H1 (cell line): ENCODE data around the gene RPS6KA2. TPM values are rescaled to one million over a fixed set of nuclear protein-coding genes. Genes with fewer than 3 reads are reported as not detected.

ENCODE experiments used
- ASH2L ChIP-seq: fragments of 200-600, 300-600 bp; sonication (generic); IDR thresholded peaks from one replicate; pipeline ENCODE4 v1.7.1; 2017; ENCODE audit warnings: low read length
- EZH2 ChIP-seq: fragments of 200-600 bp; sonication (generic); IDR thresholded peaks from 2 replicates; pipeline ENCODE4 v1.7.1; 2012; ENCODE audit warnings: low read depth, mild to moderate bottlenecking, moderate library complexity, low read length, inconsistent platforms; ENCODE audit not compliant: severe bottlenecking
- KDM1A ChIP-seq: fragments of 200-600, 300-600 bp; sonication (generic); IDR thresholded peaks from 2 replicates; pipeline ENCODE4 v1.7.1; 2016; ENCODE audit warnings: mild to moderate bottlenecking, low read length, borderline replicate concordance
- KDM5A ChIP-seq: fragments of 200-600 bp; IDR thresholded peaks from 2 replicates; pipeline ENCODE4 v1.7.1; 2012; ENCODE audit warnings: mild to moderate bottlenecking, low read length, inconsistent platforms, mixed read lengths
- PHF8 ChIP-seq: fragments of 200-600 bp; sonication (generic); conservative IDR thresholded peaks from 2 replicates; pipeline ENCODE4 v1.7.1; 2012; ENCODE audit warnings: low read depth, mild to moderate bottlenecking, inconsistent platforms, low read length, moderate library complexity
- POLR2A ChIP-seq, 2 experiments: IDR thresholded peaks; 1 replicate in 1 of 2; 2 replicates in 1 of 2; pipeline ENCODE4 v1.6.1; 2011; ENCODE audit warnings: low read depth in 2 of 2, low read length in 2 of 2, mild to moderate bottlenecking in 2 of 2; ENCODE audit errors: control extremely low read depth in 1 of 2
- RNF2 ChIP-seq: fragments of 200-900, 300-1000 bp; sonication (generic); IDR thresholded peaks from 2 replicates; pipeline ENCODE4 v1.7.1; 2016; ENCODE audit warnings: borderline replicate concordance, low read depth, mild to moderate bottlenecking, antibody characterized with exemption, low read length; ENCODE audit not compliant: poor library complexity, severe bottlenecking; ENCODE audit errors: missing control alignments
- SP2 ChIP-seq: IDR thresholded peaks from 2 replicates; pipeline ENCODE4 v1.6.1; 2012; ENCODE audit warnings: mild to moderate bottlenecking, low read length, inconsistent platforms
- TEAD4 ChIP-seq: IDR thresholded peaks from 2 replicates; pipeline ENCODE4 v1.6.1; 2012; ENCODE audit warnings: low read depth, low read length, inconsistent platforms, mixed read lengths
- polyA plus RNA-seq, 7 experiments: library from polyadenylated mRNA; depleted of rRNA in 3 of 7; stranded (reverse) in 5 of 7; unstranded in 2 of 7; fragments of >200 nt in 5 of 7; fragments of 200-250 nt in 2 of 7; gene quantifications; 1 replicate in 5 of 7; 2 replicates in 1 of 7; 4 replicates in 1 of 7; pipeline versions ENCODE4 v1.2.1 to v1.2.3, GENCODE V29; 2011 to 2013; ENCODE audit warnings: missing spikeins in 2 of 7, mixed read lengths in 2 of 7
- total RNA-seq: library from RNA; stranded (reverse); fragmentation: NEBNext Ultra II Directional; extraction: Animal tissue kit (Norgen Biotek cat#: 25700); gene quantifications from 2 replicates; pipeline ENCODE4 v1.2.1, GENCODE V29; 2021
- TF ChIP-seq, protein P1 (sequence below): fragments of 300-600 bp; sonication (generic); IDR thresholded peaks from 2 replicates; pipeline ENCODE4 v1.7.1; 2012; ENCODE audit warnings: low read length, moderate library complexity, mild to moderate bottlenecking, inconsistent platforms; ENCODE audit not compliant: insufficient replicate concordance

Gene RPS6KA2
- total and polyA plus RNA-seq, 2 of the 8 experiments (the other 6 are each of a cell fraction or from before 2014, with no cell fraction given): 8.8 to 25.7 TPM

DNA sequence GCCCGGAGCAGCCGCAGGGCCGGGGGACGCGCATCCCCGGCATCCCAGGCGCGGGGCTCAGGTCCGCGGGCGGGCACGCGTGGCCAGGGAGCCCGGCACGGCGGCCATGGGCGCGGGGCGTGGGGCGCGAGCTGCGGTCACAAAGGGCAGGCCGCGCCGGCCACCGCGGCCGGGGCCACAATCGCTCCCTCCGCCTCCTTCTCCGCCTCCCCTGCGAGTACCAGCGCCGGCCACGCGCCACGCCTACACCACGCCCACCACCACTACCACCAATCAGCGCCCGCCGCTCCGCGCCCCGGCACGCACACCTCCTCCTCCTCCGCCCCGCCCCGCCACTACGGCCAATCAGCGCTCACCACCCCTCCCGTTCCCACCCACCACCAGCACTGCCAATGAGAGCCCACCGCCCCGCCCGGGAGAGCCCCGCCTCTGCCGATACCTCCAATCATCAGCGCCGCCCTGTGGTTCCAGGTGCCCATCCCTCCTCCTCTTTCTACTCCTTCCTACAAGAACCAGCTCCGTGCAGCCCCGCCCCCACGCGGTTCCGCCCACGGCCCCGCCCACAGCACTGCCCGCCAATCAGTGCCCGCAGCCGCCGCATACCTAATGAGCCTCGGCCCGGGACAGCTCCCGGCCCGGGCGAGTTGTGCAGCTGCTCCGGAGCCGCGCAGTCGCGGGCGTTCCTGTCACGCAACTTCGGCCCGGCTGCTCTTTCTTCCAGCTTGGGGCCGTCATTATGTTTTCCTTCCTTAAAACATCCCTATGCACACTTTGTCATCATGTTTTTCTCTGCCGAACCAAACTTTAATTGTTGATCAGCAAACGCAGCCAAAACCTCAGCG lies at the start of gene RPS6KA2 (continued):
- TF ChIP-seq PHF8 (peak; percentile 70), RNF2 (no peak), KDM1A (no peak), POLR2A (IDR thresholded peaks at IDR 0.05; ENCODE audit: control extremely low read depth in 1 of 2, low read depth in 2 of 2, low read length in 2 of 2) (peak; percentile 82 to 84), SP2 (no peak), EZH2 (no peak), TEAD4 (no peak), ASH2L (peak; percentile 79), KDM5A (no peak)
- TF ChIP-seq, protein P1, sequence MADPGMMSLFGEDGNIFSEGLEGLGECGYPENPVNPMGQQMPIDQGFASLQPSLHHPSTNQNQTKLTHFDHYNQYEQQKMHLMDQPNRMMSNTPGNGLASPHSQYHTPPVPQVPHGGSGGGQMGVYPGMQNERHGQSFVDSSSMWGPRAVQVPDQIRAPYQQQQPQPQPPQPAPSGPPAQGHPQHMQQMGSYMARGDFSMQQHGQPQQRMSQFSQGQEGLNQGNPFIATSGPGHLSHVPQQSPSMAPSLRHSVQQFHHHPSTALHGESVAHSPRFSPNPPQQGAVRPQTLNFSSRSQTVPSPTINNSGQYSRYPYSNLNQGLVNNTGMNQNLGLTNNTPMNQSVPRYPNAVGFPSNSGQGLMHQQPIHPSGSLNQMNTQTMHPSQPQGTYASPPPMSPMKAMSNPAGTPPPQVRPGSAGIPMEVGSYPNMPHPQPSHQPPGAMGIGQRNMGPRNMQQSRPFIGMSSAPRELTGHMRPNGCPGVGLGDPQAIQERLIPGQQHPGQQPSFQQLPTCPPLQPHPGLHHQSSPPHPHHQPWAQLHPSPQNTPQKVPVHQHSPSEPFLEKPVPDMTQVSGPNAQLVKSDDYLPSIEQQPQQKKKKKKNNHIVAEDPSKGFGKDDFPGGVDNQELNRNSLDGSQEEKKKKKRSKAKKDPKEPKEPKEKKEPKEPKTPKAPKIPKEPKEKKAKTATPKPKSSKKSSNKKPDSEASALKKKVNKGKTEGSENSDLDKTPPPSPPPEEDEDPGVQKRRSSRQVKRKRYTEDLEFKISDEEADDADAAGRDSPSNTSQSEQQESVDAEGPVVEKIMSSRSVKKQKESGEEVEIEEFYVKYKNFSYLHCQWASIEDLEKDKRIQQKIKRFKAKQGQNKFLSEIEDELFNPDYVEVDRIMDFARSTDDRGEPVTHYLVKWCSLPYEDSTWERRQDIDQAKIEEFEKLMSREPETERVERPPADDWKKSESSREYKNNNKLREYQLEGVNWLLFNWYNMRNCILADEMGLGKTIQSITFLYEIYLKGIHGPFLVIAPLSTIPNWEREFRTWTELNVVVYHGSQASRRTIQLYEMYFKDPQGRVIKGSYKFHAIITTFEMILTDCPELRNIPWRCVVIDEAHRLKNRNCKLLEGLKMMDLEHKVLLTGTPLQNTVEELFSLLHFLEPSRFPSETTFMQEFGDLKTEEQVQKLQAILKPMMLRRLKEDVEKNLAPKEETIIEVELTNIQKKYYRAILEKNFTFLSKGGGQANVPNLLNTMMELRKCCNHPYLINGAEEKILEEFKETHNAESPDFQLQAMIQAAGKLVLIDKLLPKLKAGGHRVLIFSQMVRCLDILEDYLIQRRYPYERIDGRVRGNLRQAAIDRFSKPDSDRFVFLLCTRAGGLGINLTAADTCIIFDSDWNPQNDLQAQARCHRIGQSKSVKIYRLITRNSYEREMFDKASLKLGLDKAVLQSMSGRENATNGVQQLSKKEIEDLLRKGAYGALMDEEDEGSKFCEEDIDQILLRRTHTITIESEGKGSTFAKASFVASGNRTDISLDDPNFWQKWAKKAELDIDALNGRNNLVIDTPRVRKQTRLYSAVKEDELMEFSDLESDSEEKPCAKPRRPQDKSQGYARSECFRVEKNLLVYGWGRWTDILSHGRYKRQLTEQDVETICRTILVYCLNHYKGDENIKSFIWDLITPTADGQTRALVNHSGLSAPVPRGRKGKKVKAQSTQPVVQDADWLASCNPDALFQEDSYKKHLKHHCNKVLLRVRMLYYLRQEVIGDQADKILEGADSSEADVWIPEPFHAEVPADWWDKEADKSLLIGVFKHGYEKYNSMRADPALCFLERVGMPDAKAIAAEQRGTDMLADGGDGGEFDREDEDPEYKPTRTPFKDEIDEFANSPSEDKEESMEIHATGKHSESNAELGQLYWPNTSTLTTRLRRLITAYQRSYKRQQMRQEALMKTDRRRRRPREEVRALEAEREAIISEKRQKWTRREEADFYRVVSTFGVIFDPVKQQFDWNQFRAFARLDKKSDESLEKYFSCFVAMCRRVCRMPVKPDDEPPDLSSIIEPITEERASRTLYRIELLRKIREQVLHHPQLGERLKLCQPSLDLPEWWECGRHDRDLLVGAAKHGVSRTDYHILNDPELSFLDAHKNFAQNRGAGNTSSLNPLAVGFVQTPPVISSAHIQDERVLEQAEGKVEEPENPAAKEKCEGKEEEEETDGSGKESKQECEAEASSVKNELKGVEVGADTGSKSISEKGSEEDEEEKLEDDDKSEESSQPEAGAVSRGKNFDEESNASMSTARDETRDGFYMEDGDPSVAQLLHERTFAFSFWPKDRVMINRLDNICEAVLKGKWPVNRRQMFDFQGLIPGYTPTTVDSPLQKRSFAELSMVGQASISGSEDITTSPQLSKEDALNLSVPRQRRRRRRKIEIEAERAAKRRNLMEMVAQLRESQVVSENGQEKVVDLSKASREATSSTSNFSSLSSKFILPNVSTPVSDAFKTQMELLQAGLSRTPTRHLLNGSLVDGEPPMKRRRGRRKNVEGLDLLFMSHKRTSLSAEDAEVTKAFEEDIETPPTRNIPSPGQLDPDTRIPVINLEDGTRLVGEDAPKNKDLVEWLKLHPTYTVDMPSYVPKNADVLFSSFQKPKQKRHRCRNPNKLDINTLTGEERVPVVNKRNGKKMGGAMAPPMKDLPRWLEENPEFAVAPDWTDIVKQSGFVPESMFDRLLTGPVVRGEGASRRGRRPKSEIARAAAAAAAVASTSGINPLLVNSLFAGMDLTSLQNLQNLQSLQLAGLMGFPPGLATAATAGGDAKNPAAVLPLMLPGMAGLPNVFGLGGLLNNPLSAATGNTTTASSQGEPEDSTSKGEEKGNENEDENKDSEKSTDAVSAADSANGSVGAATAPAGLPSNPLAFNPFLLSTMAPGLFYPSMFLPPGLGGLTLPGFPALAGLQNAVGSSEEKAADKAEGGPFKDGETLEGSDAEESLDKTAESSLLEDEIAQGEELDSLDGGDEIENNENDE: no peak
